SK-N-SH (cell line): ENCODE measurements around the gene CCDC152.

Experiments used
- CTCF ChIP-seq: fragments of 200-600 bp; sonication (generic); IDR thresholded peaks from 2 replicates; pipeline ENCODE4 v1.6.1; 2017; ENCODE audit warnings: antibody characterized with exemption, mild to moderate bottlenecking, moderate library complexity
- EP300 ChIP-seq, 2 experiments: IDR thresholded peaks; 2 replicates each; pipeline versions ENCODE4 v1.4.0 to v1.6.1; 2012; ENCODE audit warnings: borderline replicate concordance in 1 of 2, low read depth in 1 of 2, low read length in 1 of 2
- EZH2phosphoT487 ChIP-seq: fragments of 200-600 bp; sonication (generic); IDR thresholded peaks from 2 replicates; pipeline ENCODE4 v1.6.1; 2017; ENCODE audit warnings: low read depth, mixed run types, mild to moderate bottlenecking, antibody characterized with exemption, moderate library complexity, borderline replicate concordance
- FOXJ3 ChIP-seq: sonication (generic); formaldehyde crosslinking; IDR thresholded peaks from 2 replicates; pipeline ENCODE4 v1.5.1; 2020; ENCODE audit warnings: mild to moderate bottlenecking, missing genetic modification reagents
- JUND ChIP-seq: IDR thresholded peaks from 2 replicates; pipeline ENCODE4 v1.4.0; 2012
- POLR2AphosphoS5 ChIP-seq: IDR thresholded peaks from 2 replicates; pipeline ENCODE4 v1.6.1; 2012; ENCODE audit warnings: low read depth, low read length
- RAD21 ChIP-seq: IDR thresholded peaks from 2 replicates; pipeline ENCODE4 v1.6.1; 2012; ENCODE audit warnings: mild to moderate bottlenecking, low read length
- SMC3 ChIP-seq: IDR thresholded peaks from 2 replicates; pipeline ENCODE4 v1.6.1; 2012; ENCODE audit warnings: low read depth, low read length, improper control_type of control experiment
- TCF12 ChIP-seq: IDR thresholded peaks from 2 replicates; pipeline ENCODE4 v1.4.0; 2012
- TF ChIP-seq, protein P1 (sequence below): IDR thresholded peaks from 2 replicates; pipeline ENCODE4 v1.6.1; 2012; ENCODE audit warnings: mild to moderate bottlenecking, low read depth, low read length, moderate library complexity

GRCh38 chr5:42811591-42812446, 55.2 kb downstream of the CCDC152 start, which contains the start of gene SELENOP:
- no peak for TF ChIP-seq FOXJ3 (CRISPR knock-in tag)
- no peak for TF ChIP-seq POLR2AphosphoS5
- TF ChIP-seq CTCF, result no peak
- TF ChIP-seq TCF12, result no peak
- TF ChIP-seq EP300 (IDR thresholded peaks at IDR 0.05; ENCODE audit: borderline replicate concordance in 1 of 2, low read depth in 1 of 2, low read length in 1 of 2), result no peak
- TF ChIP-seq RAD21, result no peak
- TF ChIP-seq JUND, result no peak
- TF ChIP-seq EZH2phosphoT487, result no peak
- no peak for TF ChIP-seq SMC3
- TF ChIP-seq, protein P1, sequence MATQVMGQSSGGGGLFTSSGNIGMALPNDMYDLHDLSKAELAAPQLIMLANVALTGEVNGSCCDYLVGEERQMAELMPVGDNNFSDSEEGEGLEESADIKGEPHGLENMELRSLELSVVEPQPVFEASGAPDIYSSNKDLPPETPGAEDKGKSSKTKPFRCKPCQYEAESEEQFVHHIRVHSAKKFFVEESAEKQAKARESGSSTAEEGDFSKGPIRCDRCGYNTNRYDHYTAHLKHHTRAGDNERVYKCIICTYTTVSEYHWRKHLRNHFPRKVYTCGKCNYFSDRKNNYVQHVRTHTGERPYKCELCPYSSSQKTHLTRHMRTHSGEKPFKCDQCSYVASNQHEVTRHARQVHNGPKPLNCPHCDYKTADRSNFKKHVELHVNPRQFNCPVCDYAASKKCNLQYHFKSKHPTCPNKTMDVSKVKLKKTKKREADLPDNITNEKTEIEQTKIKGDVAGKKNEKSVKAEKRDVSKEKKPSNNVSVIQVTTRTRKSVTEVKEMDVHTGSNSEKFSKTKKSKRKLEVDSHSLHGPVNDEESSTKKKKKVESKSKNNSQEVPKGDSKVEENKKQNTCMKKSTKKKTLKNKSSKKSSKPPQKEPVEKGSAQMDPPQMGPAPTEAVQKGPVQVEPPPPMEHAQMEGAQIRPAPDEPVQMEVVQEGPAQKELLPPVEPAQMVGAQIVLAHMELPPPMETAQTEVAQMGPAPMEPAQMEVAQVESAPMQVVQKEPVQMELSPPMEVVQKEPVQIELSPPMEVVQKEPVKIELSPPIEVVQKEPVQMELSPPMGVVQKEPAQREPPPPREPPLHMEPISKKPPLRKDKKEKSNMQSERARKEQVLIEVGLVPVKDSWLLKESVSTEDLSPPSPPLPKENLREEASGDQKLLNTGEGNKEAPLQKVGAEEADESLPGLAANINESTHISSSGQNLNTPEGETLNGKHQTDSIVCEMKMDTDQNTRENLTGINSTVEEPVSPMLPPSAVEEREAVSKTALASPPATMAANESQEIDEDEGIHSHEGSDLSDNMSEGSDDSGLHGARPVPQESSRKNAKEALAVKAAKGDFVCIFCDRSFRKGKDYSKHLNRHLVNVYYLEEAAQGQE, result no peak
